HepG2 (cell line): ENCODE measurements around the gene MTCH2. TPM values are rescaled to one million over a fixed set of nuclear protein-coding genes. Genes with fewer than 3 reads are reported as not detected.
A peak's percentile ranks its signal among the peaks of the same experiment; 100 is the strongest.

Source experiments
- ATAC-seq: fragments of 200-7000 bp; cut with Tn5 transposase; 3 replicates; pipeline ENCODE4 v1.9.1; 2020; ENCODE audit warnings: mild to moderate bottlenecking, moderate library complexity
- BruUV-seq: library from RNA; stranded (reverse); fragments of 400-500 nt; replicated peaks from 2 replicates; lab custom pipeline; 2021; lab: Mats Ljungman, UMichigan
- CTCF ChIA-PET: fragments of 300-600 bp; formaldehyde crosslinking; extraction: SDS; loops from one replicate; lab custom pipeline; 2021; ENCODE audit warnings: low total read pairs, inconsistent platforms, low intra/inter-chr PET ratio; lab: Yijun Ruan, JAX
- POLR2A ChIA-PET: fragments of 350-600 bp; sonication (Branson Sonifier 250); formaldehyde crosslinking; loops from one replicate; lab custom pipeline; 2020; ENCODE audit warnings: antibody characterized with exemption, inconsistent platforms; lab: Yijun Ruan, JAX
- DNase-seq: peaks from one replicate; pipeline ENCODE4 v3.0.0-alpha.2; 2015; ENCODE audit warnings: low spot score
- FAIRE-seq: peaks from 3 replicates; lab custom pipeline; 2011; peaks lifted over from hg19 to GRCh38; lab: Jason Lieb, UNC
- H2AFZ ChIP-seq: one replicate; pipeline ENCODE4 v1.6.1; 2011; ENCODE audit warnings: low read length, inconsistent platforms
- H3K27ac ChIP-seq: fragments of 300-600 bp; 3 replicates; pipeline ENCODE4 v1.8.0; 2011; ENCODE audit warnings: mixed run types, mild to moderate bottlenecking, mixed read lengths, low read length, inconsistent platforms; ENCODE audit not compliant: insufficient read depth; ENCODE audit errors: extremely low read length
- H3K27me3 ChIP-seq, 2 experiments: fragments of 200-600 bp in 1 of 2; 2 replicates in 1 of 2; 3 replicates in 1 of 2; pipeline versions ENCODE4 v1.6.0 to v1.8.0; 2011; ENCODE audit warnings: low read length in 2 of 2, mild to moderate bottlenecking in 2 of 2, moderate library complexity in 2 of 2, inconsistent platforms in 1 of 2; ENCODE audit not compliant: insufficient read depth in 2 of 2, control insufficient read depth in 1 of 2
- H3K36me3 ChIP-seq, 2 experiments: fragments of 200-600 bp in 1 of 2; replicated peaks in 1 of 2; 2 replicates in 1 of 2; 3 replicates in 1 of 2; pipeline versions ENCODE4 v1.5.1 to v1.8.0; 2011; ENCODE audit warnings: low read length in 2 of 2, inconsistent platforms in 1 of 2; ENCODE audit not compliant: insufficient read depth in 2 of 2, control insufficient read depth in 1 of 2
- H3K4me1 ChIP-seq: 2 replicates; pipeline ENCODE4 v1.5.1; 2012; ENCODE audit warnings: low read length, inconsistent platforms; ENCODE audit not compliant: insufficient read depth
- H3K4me2 ChIP-seq: 2 replicates; pipeline ENCODE4 v1.6.0; 2011; ENCODE audit warnings: low read depth, low read length, inconsistent platforms
- H3K4me3 ChIP-seq, 3 experiments: fragments of 200-600 bp in 1 of 3; sonication (generic), shearing (Covaris generic) in 1 of 3; replicated peaks in 1 of 3; 2 replicates each; pipeline ENCODE4 v1.5.1; 2011 to 2016; ENCODE audit warnings: low read length in 3 of 3, inconsistent platforms in 2 of 3, low read depth in 2 of 3, mild to moderate bottlenecking in 2 of 3, control low read depth in 1 of 3, mixed read lengths in 1 of 3; ENCODE audit not compliant: insufficient read depth in 1 of 3
- H3K79me2 ChIP-seq: one replicate; pipeline ENCODE4 v1.6.1; 2011; ENCODE audit warnings: low read length, inconsistent platforms; ENCODE audit not compliant: insufficient read depth
- H3K9ac ChIP-seq: 2 replicates; pipeline ENCODE4 v1.6.0; 2011; ENCODE audit warnings: mild to moderate bottlenecking, low read depth, low read length, inconsistent platforms; ENCODE audit not compliant: insufficient read depth
- H3K9me3 ChIP-seq: 2 replicates; pipeline ENCODE4 v1.5.1; 2012; ENCODE audit warnings: mild to moderate bottlenecking, low read length
- H4K20me1 ChIP-seq: 2 replicates; pipeline ENCODE4 v1.6.0; 2011; ENCODE audit warnings: inconsistent platforms, mild to moderate bottlenecking, low read length, moderate library complexity; ENCODE audit not compliant: insufficient read depth
- FIP1L1 ChIP-seq: fragments of 200-400 bp; formaldehyde crosslinking; IDR thresholded peaks from 2 replicates; pipeline ENCODE4 v1.6.1; 2018; ENCODE audit warnings: low read depth, mild to moderate bottlenecking, low read length, moderate library complexity, borderline replicate concordance; ENCODE audit not compliant: insufficient read depth
- KMT2A ChIP-seq: sonication (generic); formaldehyde crosslinking; IDR thresholded peaks from 2 replicates; pipeline ENCODE4 v1.4.0; 2020; ENCODE audit warnings: missing genetic modification reagents
- RNF2 ChIP-seq: fragments of 450-650 bp; conservative IDR thresholded peaks from 2 replicates; pipeline ENCODE4 v1.6.1; 2016; ENCODE audit warnings: low read depth
- SIX1 ChIP-seq: sonication (generic); formaldehyde crosslinking; IDR thresholded peaks from 2 replicates; pipeline ENCODE4 v1.4.0; 2020; ENCODE audit warnings: missing genetic modification reagents, borderline replicate concordance
- SRF ChIP-seq: IDR thresholded peaks from 2 replicates; pipeline ENCODE4 v1.6.1; 2011; ENCODE audit warnings: mild to moderate bottlenecking, low read depth, low read length, moderate library complexity
- TAF15 ChIP-seq: fragments of 200-400 bp; formaldehyde crosslinking; IDR thresholded peaks from one replicate; pipeline ENCODE4 v1.6.1; 2018; ENCODE audit warnings: mild to moderate bottlenecking, low read depth, low read length; ENCODE audit not compliant: poor library complexity, severe bottlenecking
- ZFYVE20 ChIP-seq: sonication (generic); formaldehyde crosslinking; IDR thresholded peaks from 2 replicates; pipeline ENCODE4 v1.8.0; 2023; ENCODE audit warnings: low read depth, mild to moderate bottlenecking, moderate library complexity, missing genetic modification reagents, borderline replicate concordance
- ZNF256 ChIP-seq: sonication (generic); formaldehyde crosslinking; conservative IDR thresholded peaks from 2 replicates; pipeline ENCODE4 v1.4.0; 2020; ENCODE audit warnings: missing genetic modification reagents
- ZNF274 ChIP-seq: sonication (generic); formaldehyde crosslinking; IDR thresholded peaks from 2 replicates; pipeline ENCODE4 v1.5.1; 2020; ENCODE audit warnings: mild to moderate bottlenecking, missing genetic modification reagents
- ZNF496 ChIP-seq: sonication (generic); formaldehyde crosslinking; IDR thresholded peaks from 2 replicates; pipeline ENCODE4 v1.8.1; 2023; ENCODE audit warnings: mild to moderate bottlenecking, moderate library complexity, missing genetic modification reagents; ENCODE audit not compliant: insufficient replicate concordance
- ZNF558 ChIP-seq: sonication (generic); formaldehyde crosslinking; IDR thresholded peaks from 2 replicates; pipeline ENCODE4 v1.9.0; 2022; ENCODE audit warnings: mild to moderate bottlenecking, missing genetic modification reagents, borderline replicate concordance
- ZNF772 ChIP-seq: sonication (generic); formaldehyde crosslinking; IDR thresholded peaks from 2 replicates; pipeline ENCODE4 v1.5.0; 2020; ENCODE audit warnings: mild to moderate bottlenecking, missing genetic modification reagents
- WGBS: methylation state at CpG from one replicate; pipeline ENCODE4 v1.1.6; 2017; ENCODE audit warnings: low lambda C conversion rate; 5-methylcytosine and 5-hydroxymethylcytosine counted together
- in situ Hi-C: cut with HindIII; loops from 2 replicates; pipeline ENCODE4 v1.10.0; 2017; ENCODE audit warnings: low pct_unique_long_range_greater_than_20kb; ENCODE audit not compliant: extremely low pct_ligation_motif_present
- intact Hi-C: fragments of 100-400 bp; cut with micrococcal nuclease; formaldehyde crosslinking; loops from one replicate; pipeline ENCODE4 v1.10.0; 2022; ENCODE audit not compliant: unreplicated experiment
- polyA plus RNA-seq, 8 experiments: library from polyadenylated mRNA; depleted of rRNA in 3 of 8; stranded (reverse) in 7 of 8; unstranded in 1 of 8; fragments of >200 nt; fragmentation: Illumina TruSeq in 4 of 8; extraction: Trizol in 4 of 8; gene quantifications; 2 replicates each; pipeline versions ENCODE4 v1.2.1 to v1.2.3, GENCODE V29; 2011 to 2016; ENCODE audit warnings: low read depth in 4 of 8, missing spikeins in 1 of 8, mixed read lengths in 1 of 8; ENCODE audit not compliant: insufficient read depth in 1 of 8
- total RNA-seq, 5 experiments: library from RNA; depleted of rRNA; stranded (reverse); fragments of >200 nt; fragmentation: Illumina TruSeq; extraction: Trizol; gene quantifications; 2 replicates each; pipeline ENCODE4 v1.2.3, GENCODE V29; 2016; ENCODE audit warnings: low read depth in 1 of 5
- TF ChIP-seq, protein P1 (sequence below): IDR thresholded peaks from 2 replicates; pipeline ENCODE4 v1.6.1; 2018; ENCODE audit warnings: missing genetic modification reagents
- TF ChIP-seq, protein P2 (sequence below): sonication (generic); formaldehyde crosslinking; IDR thresholded peaks from 2 replicates; pipeline ENCODE4 v1.5.0; 2020; ENCODE audit warnings: mild to moderate bottlenecking, missing genetic modification reagents
- TF ChIP-seq, protein P3 (sequence below): sonication (generic); formaldehyde crosslinking; IDR thresholded peaks from 2 replicates; pipeline ENCODE4 v1.4.0; 2020; ENCODE audit warnings: missing genetic modification reagents, borderline replicate concordance

The MTCH2 gene
- total and polyA plus RNA-seq, 2 of the 13 experiments (the other 11 are each of a cell fraction or from before 2014, with no cell fraction given): 112 to 272 TPM

- TF ChIP-seq ZNF558 (CRISPR knock-in tag): no peak
- no peak for TF ChIP-seq ZNF772
- TF ChIP-seq, protein P1, sequence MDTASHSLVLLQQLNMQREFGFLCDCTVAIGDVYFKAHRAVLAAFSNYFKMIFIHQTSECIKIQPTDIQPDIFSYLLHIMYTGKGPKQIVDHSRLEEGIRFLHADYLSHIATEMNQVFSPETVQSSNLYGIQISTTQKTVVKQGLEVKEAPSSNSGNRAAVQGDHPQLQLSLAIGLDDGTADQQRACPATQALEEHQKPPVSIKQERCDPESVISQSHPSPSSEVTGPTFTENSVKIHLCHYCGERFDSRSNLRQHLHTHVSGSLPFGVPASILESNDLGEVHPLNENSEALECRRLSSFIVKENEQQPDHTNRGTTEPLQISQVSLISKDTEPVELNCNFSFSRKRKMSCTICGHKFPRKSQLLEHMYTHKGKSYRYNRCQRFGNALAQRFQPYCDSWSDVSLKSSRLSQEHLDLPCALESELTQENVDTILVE: no peak
Measured at GRCh38 chr11:47659276-47659675, 16.9 kb upstream of the MTCH2 start (continued).

DNA sequence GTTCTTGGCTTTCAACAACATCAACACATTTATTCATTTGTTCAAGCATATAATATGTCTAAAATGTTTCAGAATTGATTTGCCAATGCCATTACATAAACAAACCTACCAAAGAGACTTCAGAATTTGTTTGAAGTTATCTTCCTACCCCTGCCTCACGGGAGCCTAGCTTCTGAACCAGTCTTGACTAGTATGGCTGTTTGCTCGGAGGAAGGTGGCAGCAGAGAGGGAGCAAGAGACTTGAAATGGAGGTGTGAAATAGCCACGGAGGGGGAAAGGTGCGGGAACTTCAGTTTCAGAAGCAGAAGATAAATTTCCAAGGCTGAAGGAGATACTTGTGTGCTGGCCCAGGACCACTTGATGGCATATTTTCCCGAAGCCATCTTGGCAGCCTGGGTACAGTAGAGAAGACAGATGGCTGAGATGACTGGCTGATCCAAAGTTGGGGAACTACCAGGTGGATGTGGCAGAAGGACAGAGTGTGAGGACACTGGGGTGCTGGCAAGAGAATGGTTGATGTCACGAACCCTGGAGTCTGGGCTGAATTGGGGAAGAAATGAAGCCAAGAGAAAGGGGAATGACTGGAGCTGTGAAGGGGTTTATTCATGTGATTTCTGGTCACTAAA lies 14.0 kb upstream of the MTCH2 start:
- in situ Hi-C loops: no loop called here
- 19% methylated on average over 6 of the region's 6 CpGs for WGBS
- FAIRE-seq: no peak
- no peaks in the 10 kb centered on the region for H4K20me1 ChIP-seq
- H3K9me3 ChIP-seq: no peaks in the 10 kb centered on the region
- DNase-seq: no peak
- H3K36me3 ChIP-seq: no peaks in the 10 kb centered on the region
- H2AFZ ChIP-seq: peak overlapping the region; percentile 23
- no peak overlapping the region for H3K4me3 ChIP-seq
- no peak overlapping the region for H3K9ac ChIP-seq
- ChIA-PET CTCF (no interaction called here), POLR2A (no interaction called here)
- intact Hi-C loops: no loop called here
- H3K4me1 ChIP-seq: peaks cover 10% of the 10 kb centered on the region; the same call in 1 of the 2 replicates
- H3K79me2 ChIP-seq: no peaks in the 10 kb centered on the region
- H3K27me3 ChIP-seq: no peaks in the 10 kb centered on the region
- peak overlapping the region; percentile 12; the same call in 1 of the 2 replicates for H3K4me2 ChIP-seq
- H3K27ac ChIP-seq: no peak overlapping the region
- BruUV-seq: no TSS peak
- ATAC-seq: peak; percentile 54; the same call in 1 of the 3 replicates
- TF ChIP-seq ZNF496 (CRISPR knock-in tag): no peak
- TF ChIP-seq SIX1 (CRISPR knock-in tag): no peak
- no peak for TF ChIP-seq ZNF256
- no peak for TF ChIP-seq RNF2
- no peak for TF ChIP-seq TAF15
- TF ChIP-seq, protein P2, sequence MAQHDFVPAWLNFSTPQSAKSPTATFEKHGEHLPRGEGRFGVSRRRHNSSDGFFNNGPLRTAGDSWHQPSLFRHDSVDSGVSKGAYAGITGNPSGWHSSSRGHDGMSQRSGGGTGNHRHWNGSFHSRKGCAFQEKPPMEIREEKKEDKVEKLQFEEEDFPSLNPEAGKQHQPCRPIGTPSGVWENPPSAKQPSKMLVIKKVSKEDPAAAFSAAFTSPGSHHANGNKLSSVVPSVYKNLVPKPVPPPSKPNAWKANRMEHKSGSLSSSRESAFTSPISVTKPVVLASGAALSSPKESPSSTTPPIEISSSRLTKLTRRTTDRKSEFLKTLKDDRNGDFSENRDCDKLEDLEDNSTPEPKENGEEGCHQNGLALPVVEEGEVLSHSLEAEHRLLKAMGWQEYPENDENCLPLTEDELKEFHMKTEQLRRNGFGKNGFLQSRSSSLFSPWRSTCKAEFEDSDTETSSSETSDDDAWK (CRISPR knock-in tag): no peak
- TF ChIP-seq ZNF274 (CRISPR knock-in tag): no peak
- TF ChIP-seq, protein P3, sequence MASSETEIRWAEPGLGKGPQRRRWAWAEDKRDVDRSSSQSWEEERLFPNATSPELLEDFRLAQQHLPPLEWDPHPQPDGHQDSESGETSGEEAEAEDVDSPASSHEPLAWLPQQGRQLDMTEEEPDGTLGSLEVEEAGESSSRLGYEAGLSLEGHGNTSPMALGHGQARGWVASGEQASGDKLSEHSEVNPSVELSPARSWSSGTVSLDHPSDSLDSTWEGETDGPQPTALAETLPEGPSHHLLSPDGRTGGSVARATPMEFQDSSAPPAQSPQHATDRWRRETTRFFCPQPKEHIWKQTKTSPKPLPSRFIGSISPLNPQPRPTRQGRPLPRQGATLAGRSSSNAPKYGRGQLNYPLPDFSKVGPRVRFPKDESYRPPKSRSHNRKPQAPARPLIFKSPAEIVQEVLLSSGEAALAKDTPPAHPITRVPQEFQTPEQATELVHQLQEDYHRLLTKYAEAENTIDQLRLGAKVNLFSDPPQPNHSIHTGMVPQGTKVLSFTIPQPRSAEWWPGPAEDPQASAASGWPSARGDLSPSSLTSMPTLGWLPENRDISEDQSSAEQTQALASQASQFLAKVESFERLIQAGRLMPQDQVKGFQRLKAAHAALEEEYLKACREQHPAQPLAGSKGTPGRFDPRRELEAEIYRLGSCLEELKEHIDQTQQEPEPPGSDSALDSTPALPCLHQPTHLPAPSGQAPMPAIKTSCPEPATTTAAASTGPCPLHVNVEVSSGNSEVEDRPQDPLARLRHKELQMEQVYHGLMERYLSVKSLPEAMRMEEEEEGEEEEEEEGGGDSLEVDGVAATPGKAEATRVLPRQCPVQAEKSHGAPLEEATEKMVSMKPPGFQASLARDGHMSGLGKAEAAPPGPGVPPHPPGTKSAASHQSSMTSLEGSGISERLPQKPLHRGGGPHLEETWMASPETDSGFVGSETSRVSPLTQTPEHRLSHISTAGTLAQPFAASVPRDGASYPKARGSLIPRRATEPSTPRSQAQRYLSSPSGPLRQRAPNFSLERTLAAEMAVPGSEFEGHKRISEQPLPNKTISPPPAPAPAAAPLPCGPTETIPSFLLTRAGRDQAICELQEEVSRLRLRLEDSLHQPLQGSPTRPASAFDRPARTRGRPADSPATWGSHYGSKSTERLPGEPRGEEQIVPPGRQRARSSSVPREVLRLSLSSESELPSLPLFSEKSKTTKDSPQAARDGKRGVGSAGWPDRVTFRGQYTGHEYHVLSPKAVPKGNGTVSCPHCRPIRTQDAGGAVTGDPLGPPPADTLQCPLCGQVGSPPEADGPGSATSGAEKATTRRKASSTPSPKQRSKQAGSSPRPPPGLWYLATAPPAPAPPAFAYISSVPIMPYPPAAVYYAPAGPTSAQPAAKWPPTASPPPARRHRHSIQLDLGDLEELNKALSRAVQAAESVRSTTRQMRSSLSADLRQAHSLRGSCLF (CRISPR knock-in tag): no peak
- TF ChIP-seq KMT2A (CRISPR knock-in tag): no peak
- no peak for TF ChIP-seq FIP1L1
- TF ChIP-seq SRF: no peak
- no peak for TF ChIP-seq ZFYVE20
